ENCODE results near the gene CRYZL1. TPM values are rescaled to one million over a fixed set of nuclear protein-coding genes. Genes with fewer than 3 reads are reported as not detected.

CRYZL1 gene
- polyA plus RNA-seq, 1 donor (not counting 4 experiments of a cell fraction or from before 2014, with no cell fraction given): 48.9 TPM

DNA sequence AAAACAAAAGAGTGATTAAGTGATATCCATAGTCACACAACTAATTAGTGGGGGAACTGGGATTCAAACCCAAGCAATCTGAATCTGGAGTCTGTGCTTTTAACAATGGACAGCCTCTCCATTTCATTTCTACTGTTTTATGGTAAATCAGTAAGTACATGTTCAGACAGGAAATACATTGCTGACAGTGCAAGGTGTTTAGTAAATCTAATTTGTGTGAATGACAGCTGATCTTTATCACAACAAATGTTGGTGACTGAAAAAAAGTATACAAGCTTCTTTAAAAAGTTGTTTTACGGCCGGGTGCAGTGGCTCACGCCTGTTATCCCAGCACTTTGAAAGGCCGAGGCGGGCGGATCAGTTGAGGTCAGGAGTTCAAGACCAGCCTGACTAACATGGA, 73.6 kb downstream of the CRYZL1 start:
- TF ChIP-seq EZH2 (IDR thresholded peaks at IDR 0.05; ENCODE audit: low read length): no peak
- TF ChIP-seq, protein P1, sequence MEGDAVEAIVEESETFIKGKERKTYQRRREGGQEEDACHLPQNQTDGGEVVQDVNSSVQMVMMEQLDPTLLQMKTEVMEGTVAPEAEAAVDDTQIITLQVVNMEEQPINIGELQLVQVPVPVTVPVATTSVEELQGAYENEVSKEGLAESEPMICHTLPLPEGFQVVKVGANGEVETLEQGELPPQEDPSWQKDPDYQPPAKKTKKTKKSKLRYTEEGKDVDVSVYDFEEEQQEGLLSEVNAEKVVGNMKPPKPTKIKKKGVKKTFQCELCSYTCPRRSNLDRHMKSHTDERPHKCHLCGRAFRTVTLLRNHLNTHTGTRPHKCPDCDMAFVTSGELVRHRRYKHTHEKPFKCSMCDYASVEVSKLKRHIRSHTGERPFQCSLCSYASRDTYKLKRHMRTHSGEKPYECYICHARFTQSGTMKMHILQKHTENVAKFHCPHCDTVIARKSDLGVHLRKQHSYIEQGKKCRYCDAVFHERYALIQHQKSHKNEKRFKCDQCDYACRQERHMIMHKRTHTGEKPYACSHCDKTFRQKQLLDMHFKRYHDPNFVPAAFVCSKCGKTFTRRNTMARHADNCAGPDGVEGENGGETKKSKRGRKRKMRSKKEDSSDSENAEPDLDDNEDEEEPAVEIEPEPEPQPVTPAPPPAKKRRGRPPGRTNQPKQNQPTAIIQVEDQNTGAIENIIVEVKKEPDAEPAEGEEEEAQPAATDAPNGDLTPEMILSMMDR (optimal IDR thresholded peaks at IDR 0.05 in 1 of 3, IDR thresholded peaks at IDR 0.05 in 1 of 3, conservative IDR thresholded peaks at IDR 0.05 in 1 of 3; ENCODE audit: extremely low read depth in 1 of 3, insufficient read depth in 2 of 3, low read length in 3 of 3): no peak
- peaks cover 7% of the 10 kb centered on the region for H3K4me1 ChIP-seq (ENCODE audit: control insufficient read depth, extremely low read depth, insufficient read depth, low read length)
- H3K4me3 ChIP-seq (ENCODE audit: control insufficient read depth in 2 of 3, extremely low read depth in 1 of 3, insufficient read depth in 2 of 3, low read depth in 1 of 3, low read length in 3 of 3): no peak overlapping the region
- H3K79me2 ChIP-seq (ENCODE audit: control insufficient read depth, insufficient read depth, low read length): peaks cover 29% of the 10 kb centered on the region
- dilution Hi-C loops (cut with MboI; ENCODE audit: extremely low pct_ligation_motif_present, low sequenced_read_pairs): no loop called here
- no peak overlapping the region for H2AFZ ChIP-seq (ENCODE audit: control insufficient read depth, low read length)
- H3K4me2 ChIP-seq (ENCODE audit: control insufficient read depth, extremely low read depth, insufficient read depth, low read depth, low read length): no peak overlapping the region
- no peak for DNase-seq (ENCODE audit: low read depth, low spot score)
- no peaks in the 10 kb centered on the region for H3K9me3 ChIP-seq (ENCODE audit: control insufficient read depth, low read depth, low read length)
- H3K27me3 ChIP-seq (ENCODE audit: control insufficient read depth, extremely low read depth, insufficient read depth, low read length): no peaks in the 10 kb centered on the region
- no peak overlapping the region for H3K27ac ChIP-seq (ENCODE audit: control insufficient read depth, insufficient read depth, low read length)
- FAIRE-seq: no peak
- no peak overlapping the region for H3K9ac ChIP-seq (ENCODE audit: control insufficient read depth, extremely low read depth, insufficient read depth, low read length)
- H4K20me1 ChIP-seq (ENCODE audit: control insufficient read depth, extremely low read depth, insufficient read depth, low read length): no peaks in the 10 kb centered on the region
- H3K9me1 ChIP-seq (ENCODE audit: control insufficient read depth, extremely low read depth, insufficient read depth, low read length): no peaks in the 10 kb centered on the region
- peaks cover 9 to 15% of the 10 kb centered on the region in 2 experiments for H3K36me3 ChIP-seq (ENCODE audit: control insufficient read depth in 2 of 2, extremely low read depth in 1 of 2, insufficient read depth in 2 of 2, low read length in 2 of 2)

DNA sequence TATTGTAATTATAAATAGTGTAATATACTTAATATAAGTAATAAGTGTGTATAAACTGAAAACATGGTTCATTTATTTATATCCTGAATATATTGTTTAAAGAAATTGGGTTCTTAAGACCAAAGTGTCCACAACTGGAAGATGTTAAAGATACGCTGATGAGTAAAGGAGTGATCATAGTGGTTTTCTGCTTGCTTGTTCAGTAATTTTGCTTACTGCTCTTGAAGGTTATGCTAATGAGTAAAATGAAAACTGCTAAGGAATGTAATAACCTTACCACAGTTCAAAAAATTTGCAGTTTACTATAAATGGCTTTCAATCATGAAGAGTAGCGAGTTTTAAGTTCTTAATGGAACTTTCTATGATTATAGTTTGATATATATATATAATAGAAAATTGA, 75.0 kb downstream of the CRYZL1 start:
- Histone ChIP-seq H2AFZ (ENCODE audit: control insufficient read depth, low read length) (no peak overlapping the region), H3K79me2 (ENCODE audit: control insufficient read depth, insufficient read depth, low read length) (peaks cover 38% of the 10 kb centered on the region), H3K4me2 (ENCODE audit: control insufficient read depth, extremely low read depth, insufficient read depth, low read depth, low read length) (no peak overlapping the region), H4K20me1 (ENCODE audit: control insufficient read depth, extremely low read depth, insufficient read depth, low read length) (no peaks in the 10 kb centered on the region), H3K9me3 (ENCODE audit: control insufficient read depth, low read depth, low read length) (no peaks in the 10 kb centered on the region), H3K9ac (ENCODE audit: control insufficient read depth, extremely low read depth, insufficient read depth, low read length) (no peak overlapping the region), H3K27ac (ENCODE audit: control insufficient read depth, insufficient read depth, low read length) (no peak overlapping the region), H3K27me3 (ENCODE audit: control insufficient read depth, extremely low read depth, insufficient read depth, low read length) (no peaks in the 10 kb centered on the region), H3K9me1 (ENCODE audit: control insufficient read depth, extremely low read depth, insufficient read depth, low read length) (no peaks in the 10 kb centered on the region), H3K4me3 (ENCODE audit: control insufficient read depth in 2 of 3, extremely low read depth in 1 of 3, insufficient read depth in 2 of 3, low read depth in 1 of 3, low read length in 3 of 3) (no peak overlapping the region), H3K36me3 (ENCODE audit: control insufficient read depth in 2 of 2, extremely low read depth in 1 of 2, insufficient read depth in 2 of 2, low read length in 2 of 2) (peaks cover 11 to 19% of the 10 kb centered on the region in 2 experiments), H3K4me1 (ENCODE audit: control insufficient read depth, extremely low read depth, insufficient read depth, low read length) (peaks cover 7% of the 10 kb centered on the region)
- TF ChIP-seq EZH2 (IDR thresholded peaks at IDR 0.05; ENCODE audit: low read length): no peak
- TF ChIP-seq, protein P1 (optimal IDR thresholded peaks at IDR 0.05 in 1 of 3, IDR thresholded peaks at IDR 0.05 in 1 of 3, conservative IDR thresholded peaks at IDR 0.05 in 1 of 3; ENCODE audit: extremely low read depth in 1 of 3, insufficient read depth in 2 of 3, low read length in 3 of 3): no peak
- dilution Hi-C loops (cut with MboI; ENCODE audit: extremely low pct_ligation_motif_present, low sequenced_read_pairs): no loop called here
- DNase-seq (ENCODE audit: low read depth, low spot score): no peak
- no peak for FAIRE-seq
